ENCODE data around the gene ARFGEF3. TPM values are rescaled to one million over a fixed set of nuclear protein-coding genes. Genes with fewer than 3 reads are reported as not detected.
"Not testable (repeated sequence)": the region's sequence is repeated elsewhere in the genome, so short reads cannot be mapped to it uniquely, and the experiment has no call there.

The ARFGEF3 gene
- 0.82 and 0.85 TPM in 2 replicates for total RNA-seq (2014; rRNA removed; shearing (Covaris generic))
- 0.79 and 1.4 TPM in 2 replicates for polyA plus RNA-seq (2015; cell fraction: cytosol; rRNA removed)
- polyA plus RNA-seq (2015; cell fraction: nucleus; rRNA removed): 0.59 and 0.69 TPM in 2 replicates

DNA sequence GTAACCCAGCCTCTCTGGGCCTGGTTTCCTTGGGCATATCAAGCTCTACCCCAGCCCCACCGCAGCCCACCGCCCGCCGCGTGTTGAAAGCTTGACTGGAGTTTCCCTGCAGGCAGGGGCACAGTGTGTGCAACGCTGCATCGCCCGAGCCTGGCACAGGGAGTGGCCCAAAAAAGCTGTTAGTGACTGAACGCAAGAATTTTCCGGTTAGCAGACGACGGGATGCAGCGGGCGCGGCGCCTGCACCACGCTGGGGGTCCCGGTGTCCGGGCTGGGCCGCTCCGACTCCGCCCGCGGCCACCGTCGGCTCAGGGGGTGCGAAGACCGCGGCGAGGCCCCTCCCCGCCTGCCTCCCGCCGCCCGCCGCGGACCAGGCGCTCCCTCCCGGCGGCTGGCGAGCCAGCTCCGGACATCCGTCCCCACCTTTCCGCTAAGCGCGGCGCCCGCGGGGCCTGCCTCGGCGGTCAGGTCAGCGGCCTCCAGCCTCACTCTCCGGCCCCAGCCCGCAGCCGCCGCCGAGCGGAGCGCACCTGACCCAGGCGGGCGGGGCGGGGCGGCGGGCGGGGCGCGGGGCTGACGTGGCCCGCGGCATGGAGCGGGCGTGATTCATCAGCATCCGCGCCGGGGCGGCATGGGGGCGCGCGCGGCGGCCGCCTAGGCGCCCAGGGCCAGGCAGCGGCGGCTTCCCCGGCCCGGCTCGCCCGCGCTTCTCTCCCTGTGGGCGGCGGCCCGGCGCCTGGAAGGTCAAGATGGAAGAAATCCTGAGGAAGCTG is at the start of gene ARFGEF3:
Gene ARFGEF3 (plus strand): TSS at position 602 of the 773 bp plus-strand sequence. CDS start 148 bp downstream, at position 750.
- peak; percentile 17 for DNase-seq (ENCODE audit: low read depth, low spot score)
- in situ Hi-C loops (cut with HindIII; ENCODE audit: low pct_unique_long_range_greater_than_20kb, low sequenced_read_pairs): no loop called here

GRCh38 chr6:138113588-138114210 is 48.0 kb upstream of the ARFGEF3 start:
- DNase-seq (ENCODE audit: low read depth, low spot score): no peak
- in situ Hi-C loops (cut with HindIII; ENCODE audit: low pct_unique_long_range_greater_than_20kb, low sequenced_read_pairs): no loop called here

DNA sequence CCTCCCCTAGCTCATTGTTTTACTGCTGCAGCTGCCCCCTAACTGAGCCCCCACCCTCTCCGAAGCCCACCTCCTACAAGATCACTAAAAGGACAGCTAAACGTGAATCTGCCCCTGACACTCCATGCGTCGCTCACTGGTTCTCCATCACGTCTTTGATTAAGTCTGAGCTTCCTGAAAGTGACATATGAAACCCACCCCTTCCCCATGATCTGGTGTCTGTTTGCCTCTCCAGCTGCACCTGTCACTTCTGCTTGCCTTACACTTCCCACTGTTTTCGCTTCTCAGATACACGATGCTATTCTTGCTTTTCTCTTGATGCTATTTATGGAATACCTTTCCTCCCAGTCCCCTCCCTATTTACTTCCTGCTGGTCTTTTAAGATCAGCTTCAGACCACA is 46.5 kb upstream of the ARFGEF3 start:
- in situ Hi-C loops (cut with HindIII; ENCODE audit: low pct_unique_long_range_greater_than_20kb, low sequenced_read_pairs): no loop called here

GRCh38 chr6:138115877-138116660 is 45.7 kb upstream of the ARFGEF3 start:
- in situ Hi-C loops (cut with HindIII; ENCODE audit: low pct_unique_long_range_greater_than_20kb, low sequenced_read_pairs): no loop called here
- DNase-seq (ENCODE audit: low read depth, low spot score): peak; percentile 75

More for the DNA sequence above, 46.5 kb upstream of the ARFGEF3 start:
- DNase-seq (ENCODE audit: low read depth, low spot score): no peak

- in situ Hi-C loops (cut with HindIII; ENCODE audit: low pct_unique_long_range_greater_than_20kb, low sequenced_read_pairs): no loop called here
- DNase-seq (ENCODE audit: low read depth, low spot score): no peak
Measured at GRCh38 chr6:138116661-138116999, 45.1 kb upstream of the ARFGEF3 start.

DNA sequence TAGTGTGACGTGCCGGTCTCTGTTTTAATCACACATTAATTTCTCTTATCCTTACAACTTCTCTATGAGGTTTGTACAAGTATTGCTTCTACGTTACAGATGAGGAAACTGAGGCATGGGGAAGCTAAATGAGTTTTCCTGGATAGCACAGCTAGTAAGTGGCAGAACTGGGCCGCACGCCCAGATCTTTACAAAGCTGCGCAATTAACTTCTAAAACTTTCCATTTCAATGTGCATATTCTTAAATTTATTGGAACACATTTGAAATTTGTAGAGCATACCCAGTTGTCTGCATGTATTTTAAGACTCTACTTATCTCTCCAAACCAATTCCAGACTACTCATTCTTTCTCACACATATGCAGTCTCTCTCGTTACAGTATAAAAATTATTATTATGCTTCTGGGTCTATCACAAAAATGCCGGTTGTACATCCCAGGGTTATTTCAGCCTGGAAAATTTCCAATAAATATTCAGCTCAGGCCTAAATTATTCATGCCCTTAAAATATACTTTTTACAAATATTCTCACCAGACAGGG is 44.3 kb upstream of the ARFGEF3 start:
- no peak for DNase-seq (ENCODE audit: low read depth, low spot score)
- in situ Hi-C loops (cut with HindIII; ENCODE audit: low pct_unique_long_range_greater_than_20kb, low sequenced_read_pairs): no loop called here

GRCh38 chr6:138119229-138119628 is 42.5 kb upstream of the ARFGEF3 start:
- in situ Hi-C loops (cut with HindIII; ENCODE audit: low pct_unique_long_range_greater_than_20kb, low sequenced_read_pairs); DNase-seq (ENCODE audit: low read depth, low spot score): not testable (repeated sequence)

DNA sequence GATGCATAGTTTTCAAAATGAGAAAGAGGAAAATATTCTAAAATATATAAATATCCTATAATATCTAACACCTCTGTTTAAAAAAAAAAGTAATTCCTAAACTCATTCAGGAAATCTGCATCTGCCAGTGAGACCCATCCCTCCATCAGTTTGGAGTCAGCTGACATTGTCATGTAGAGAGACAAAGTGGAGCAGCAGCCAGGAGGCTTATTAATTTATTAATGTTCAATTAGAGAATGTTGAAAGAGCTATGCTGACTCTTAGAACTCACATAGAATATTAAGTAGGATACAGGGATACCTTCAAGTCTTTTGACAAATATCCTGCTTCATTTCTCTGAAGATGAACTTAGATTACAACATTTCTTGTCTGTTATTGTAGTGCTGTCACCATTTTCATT is 41.8 kb upstream of the ARFGEF3 start:
- no peak for DNase-seq (ENCODE audit: low read depth, low spot score)
- in situ Hi-C loops (cut with HindIII; ENCODE audit: low pct_unique_long_range_greater_than_20kb, low sequenced_read_pairs): no loop called here

GRCh38 chr6:138124096-138124495 is 37.6 kb upstream of the ARFGEF3 start:
- in situ Hi-C loops (cut with HindIII; ENCODE audit: low pct_unique_long_range_greater_than_20kb, low sequenced_read_pairs): no loop called here
- DNase-seq (ENCODE audit: low read depth, low spot score): no peak

DNA sequence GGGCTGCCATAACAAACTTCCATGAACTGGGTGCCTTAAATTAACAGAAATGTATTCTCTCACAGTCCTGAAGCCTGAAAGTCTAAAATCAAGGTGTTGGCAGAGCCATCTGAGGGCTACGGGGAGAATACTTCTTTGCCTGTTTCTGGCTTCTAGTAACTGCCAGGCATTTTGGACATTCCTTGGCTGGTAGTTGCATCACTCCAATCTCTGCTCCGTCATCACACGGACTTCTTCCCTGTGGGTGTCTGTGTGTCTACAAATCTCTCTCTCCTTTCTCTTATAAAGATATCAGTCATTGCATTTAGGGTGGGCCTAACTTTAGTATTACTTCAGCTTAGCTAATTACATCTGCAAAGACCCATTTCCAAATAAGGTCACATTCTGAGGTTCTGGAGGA is 33.6 kb upstream of the ARFGEF3 start:
- in situ Hi-C loops (cut with HindIII; ENCODE audit: low pct_unique_long_range_greater_than_20kb, low sequenced_read_pairs): no loop called here
- DNase-seq (ENCODE audit: low read depth, low spot score): no peak

DNA sequence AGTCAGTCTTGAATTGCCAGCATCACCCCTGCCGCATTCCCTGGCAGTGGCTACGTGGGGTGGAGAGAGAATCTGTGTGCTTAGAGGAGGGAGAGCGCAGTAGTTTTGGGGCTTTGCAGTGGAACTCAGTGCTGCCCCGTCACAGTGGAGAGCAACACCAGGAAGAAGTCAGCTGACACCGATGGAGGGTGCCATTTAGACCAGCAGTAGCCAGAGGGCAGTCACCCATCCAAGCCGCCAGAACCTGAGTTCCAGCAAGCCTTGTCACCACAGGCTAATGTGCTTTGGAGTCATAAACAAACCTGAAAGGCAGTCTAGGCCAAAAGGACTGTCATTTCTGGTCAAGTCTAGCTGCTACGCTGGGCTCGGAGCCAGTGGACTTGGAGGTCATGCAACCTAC is 32.5 kb upstream of the ARFGEF3 start:
- in situ Hi-C loops (cut with HindIII; ENCODE audit: low pct_unique_long_range_greater_than_20kb, low sequenced_read_pairs): no loop called here
- no peak for DNase-seq (ENCODE audit: low read depth, low spot score)

- no peak for DNase-seq (ENCODE audit: low read depth, low spot score)
- in situ Hi-C loops (cut with HindIII; ENCODE audit: low pct_unique_long_range_greater_than_20kb, low sequenced_read_pairs): no loop called here
Measured at GRCh38 chr6:138142806-138143205, 18.9 kb upstream of the ARFGEF3 start.

GRCh38 chr6:138145402-138145801 is 16.3 kb upstream of the ARFGEF3 start:
- in situ Hi-C loops (cut with HindIII; ENCODE audit: low pct_unique_long_range_greater_than_20kb, low sequenced_read_pairs): no loop called here

GRCh38 chr6:138146544-138146943 is 15.2 kb upstream of the ARFGEF3 start:
- no peak for DNase-seq (ENCODE audit: low read depth, low spot score)
- in situ Hi-C loops (cut with HindIII; ENCODE audit: low pct_unique_long_range_greater_than_20kb, low sequenced_read_pairs): no loop called here

More at GRCh38 chr6:138145402-138145801, 16.3 kb upstream of the ARFGEF3 start:
- no peak for DNase-seq (ENCODE audit: low read depth, low spot score)

DNA sequence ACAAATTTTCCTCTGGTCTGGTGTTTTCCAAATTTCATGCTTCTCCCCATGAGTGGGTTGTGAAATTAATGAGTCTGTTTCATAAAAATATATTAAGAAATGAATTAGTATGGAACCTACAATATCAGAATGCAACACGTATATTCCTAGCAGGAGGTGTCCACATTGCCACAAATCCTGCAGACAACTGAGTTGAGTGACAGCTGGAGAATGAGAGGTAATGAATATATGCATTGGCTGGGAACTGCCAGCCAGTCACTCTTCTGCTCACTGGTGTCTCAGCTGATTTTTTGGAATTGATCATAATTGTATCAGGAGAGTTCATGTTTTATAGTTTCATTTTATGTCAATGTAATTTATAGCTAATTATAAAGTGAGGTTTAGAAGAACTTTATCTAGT is 6.3 kb upstream of the ARFGEF3 start:
- in situ Hi-C loops (cut with HindIII; ENCODE audit: low pct_unique_long_range_greater_than_20kb, low sequenced_read_pairs): no loop called here

DNA sequence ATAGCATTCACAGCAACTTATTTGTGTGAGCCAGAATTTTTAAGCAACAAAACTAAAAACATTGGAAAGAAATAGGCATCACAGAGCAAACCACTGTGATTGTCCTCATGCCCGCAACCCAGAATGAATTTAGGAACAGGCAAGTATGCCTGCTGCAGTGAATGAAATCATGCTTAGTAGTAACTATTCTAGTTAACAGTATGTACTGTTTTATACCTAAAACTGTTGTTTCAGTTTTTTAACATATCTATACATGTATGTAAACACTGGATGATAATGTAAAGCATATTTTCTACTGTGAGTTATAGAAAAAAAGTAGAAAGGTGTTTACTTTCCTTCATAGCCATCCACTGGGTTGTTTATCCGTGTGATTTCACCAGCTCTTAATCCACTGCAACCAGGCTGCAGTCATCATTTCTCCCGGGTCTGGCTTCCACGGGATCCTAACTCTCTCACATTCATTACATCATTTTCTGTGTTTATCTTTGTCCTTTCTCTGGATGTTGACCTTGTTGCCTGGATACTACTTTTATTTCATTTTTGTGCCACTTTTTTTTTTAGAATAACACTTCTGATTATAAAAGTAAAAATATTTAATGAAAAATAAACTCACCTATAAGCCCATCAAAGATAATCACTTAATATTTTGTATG is 3.6 kb upstream of the ARFGEF3 start:
- in situ Hi-C loops (cut with HindIII; ENCODE audit: low pct_unique_long_range_greater_than_20kb, low sequenced_read_pairs): no loop called here
- no peak for DNase-seq (ENCODE audit: low read depth, low spot score)

More for the DNA sequence above, 6.3 kb upstream of the ARFGEF3 start:
- no peak for DNase-seq (ENCODE audit: low read depth, low spot score)

- in situ Hi-C loops (cut with HindIII; ENCODE audit: low pct_unique_long_range_greater_than_20kb, low sequenced_read_pairs): no loop called here
- no peak for DNase-seq (ENCODE audit: low read depth, low spot score)
Measured at GRCh38 chr6:138159246-138159645, 2.5 kb upstream of the ARFGEF3 start.

All from SK-MEL-5 (cell line).